Erythroblast (primary cell): ENCODE measurements around the gene LFNG.

Source experiments
- GATA1 ChIP-seq: IDR thresholded peaks from 2 replicates; pipeline ENCODE4 v1.6.1; 2011; ENCODE audit warnings: low read depth, mild to moderate bottlenecking, control low read depth, low read length, moderate library complexity
- POLR2A ChIP-seq: IDR thresholded peaks from 2 replicates; pipeline ENCODE4 v1.6.1; 2011; ENCODE audit warnings: mild to moderate bottlenecking, low read length

DNA sequence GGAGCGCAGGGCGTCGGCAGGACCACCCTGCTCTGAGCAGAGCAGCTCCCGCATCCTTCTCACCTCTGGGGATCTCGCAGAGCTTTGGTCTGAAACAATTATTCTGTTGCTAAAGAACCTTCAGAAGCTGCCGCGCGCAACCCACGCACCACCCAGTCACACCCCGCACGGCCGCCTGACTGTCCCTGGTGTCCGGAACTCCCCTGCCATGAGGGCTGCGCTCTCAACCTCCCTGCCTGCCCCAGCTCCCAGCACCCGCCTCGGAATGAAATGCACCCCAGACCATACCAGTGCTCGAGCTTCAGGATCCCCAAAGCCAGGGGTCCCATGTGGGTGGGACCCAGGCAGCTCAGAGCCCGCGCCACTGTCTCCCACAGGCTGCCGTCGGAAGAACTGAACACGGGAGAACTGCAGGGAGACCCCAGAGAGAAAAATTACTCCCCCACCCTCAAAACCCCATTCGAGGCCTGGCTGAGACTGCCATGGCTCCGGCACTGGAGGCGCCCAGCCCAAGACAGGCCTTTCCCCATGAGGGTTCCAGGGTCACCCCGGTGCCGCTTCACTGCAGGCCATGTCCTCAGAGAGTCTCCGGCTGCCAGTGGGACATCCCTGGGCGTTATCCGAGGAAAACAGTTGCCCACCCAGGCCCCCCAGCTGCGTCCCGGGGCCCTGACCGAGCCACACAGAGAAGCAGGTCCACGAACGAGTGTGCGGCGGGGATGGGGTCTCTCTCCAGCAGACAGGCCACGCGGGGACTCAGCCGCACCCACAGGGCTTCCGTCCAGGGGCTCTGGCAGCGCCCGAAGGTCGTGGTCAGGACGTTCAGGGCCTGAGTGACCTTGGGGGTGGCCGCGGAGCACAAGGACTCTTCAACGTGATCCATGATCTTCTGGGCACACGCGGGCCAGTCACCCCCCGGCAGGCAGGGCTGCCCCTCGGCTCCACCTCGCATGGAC, 23.6 kb downstream of the LFNG start:
- no peak for TF ChIP-seq POLR2A
- no peak for TF ChIP-seq GATA1
